ENCODE results near the gene ATP2B2.

Gene ATP2B2

DNA sequence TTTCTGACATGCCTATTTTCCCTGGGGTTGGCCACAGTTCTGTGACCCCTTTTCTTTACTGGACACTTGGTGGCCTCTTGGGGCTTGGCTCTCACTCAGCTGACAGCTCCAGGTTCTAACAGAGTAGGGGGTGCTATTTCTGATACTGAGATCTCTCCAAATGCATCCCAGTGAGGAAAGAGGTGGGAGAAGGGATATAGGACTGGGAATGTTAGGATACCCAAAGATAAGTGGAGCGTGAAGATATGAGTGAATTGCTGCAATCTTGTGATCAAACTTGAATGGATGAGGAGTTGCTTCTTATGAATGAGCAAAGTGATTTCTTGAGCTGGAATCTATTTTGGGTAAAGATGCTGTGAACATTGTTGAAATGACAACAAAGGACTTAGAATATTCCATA lies 74.6 kb downstream of the ATP2B2 start:
- Histone ChIP-seq H3K27me3 (ENCODE audit: control insufficient read depth in 3 of 3, insufficient read depth in 3 of 3, low read depth in 1 of 3, low read length in 3 of 3) (peaks cover 0 to 9% (median 0%) of the 10 kb centered on the region in 3 experiments), H3K4ac (ENCODE audit: low read length) (no peak overlapping the region), H2BK5ac (ENCODE audit: low read length) (no peak overlapping the region), H3K9ac (ENCODE audit: low read depth, low read length, poor library complexity) (no peak overlapping the region), H2BK12ac (ENCODE audit: low read length) (no peak overlapping the region), H3K18ac (ENCODE audit: low read length) (no peak overlapping the region), H2BK15ac (ENCODE audit: low read length) (no peak overlapping the region), H2AFZ (ENCODE audit: low read length) (no peak overlapping the region), H3K14ac (ENCODE audit: low read length) (no peak overlapping the region), H3K4me3 (ENCODE audit: low read length in 2 of 2) (no peak overlapping the region), H3K4me2 (ENCODE audit: insufficient read depth, low read length, poor library complexity, severe bottlenecking) (no peak overlapping the region), H4K91ac (ENCODE audit: low read depth, low read length, poor library complexity) (no peak overlapping the region), H3K36me3 (replicated peaks in 1 of 2; ENCODE audit: control insufficient read depth in 2 of 2, insufficient read depth in 2 of 2, low read length in 2 of 2) (no peaks in the 10 kb centered on the region), H4K8ac (ENCODE audit: low read depth, low read length) (no peak overlapping the region), H3K27ac (replicated peaks; ENCODE audit: low read length) (no peak overlapping the region), H2AK5ac (ENCODE audit: low read depth, low read length) (no peak overlapping the region), H2BK120ac (ENCODE audit: low read depth, low read length) (no peak overlapping the region), H3K9me3 (replicated peaks in 1 of 2; ENCODE audit: control insufficient read depth in 2 of 2, insufficient read depth in 1 of 2, low read depth in 1 of 2, low read length in 2 of 2) (no peaks in the 10 kb centered on the region), H3K23ac (ENCODE audit: low read depth, low read length, poor library complexity) (no peak overlapping the region), H3K4me1 (ENCODE audit: control insufficient read depth in 2 of 2, insufficient read depth in 1 of 2, low read depth in 1 of 2, low read length in 2 of 2) (peaks cover 0 to 3% of the 10 kb centered on the region in 2 donors), H3K79me1 (ENCODE audit: low read depth, low read length) (no peaks in the 10 kb centered on the region)
- no CpG with 5 or more reads among the region's 1 CpG for WGBS, 2 donors (ENCODE audit: extremely low coverage in 2 of 2, insufficient read length in 2 of 2, insufficient replicate concordance in 1 of 2)
- no peak for DNase-seq (ENCODE audit: low spot score)

- H3K18ac ChIP-seq (ENCODE audit: low read length): no peak overlapping the region
- peaks cover 0 to 3% of the 10 kb centered on the region in 2 donors for H3K4me1 ChIP-seq (ENCODE audit: control insufficient read depth in 2 of 2, insufficient read depth in 1 of 2, low read depth in 1 of 2, low read length in 2 of 2)
- H2BK5ac ChIP-seq (ENCODE audit: low read length): no peak overlapping the region
- H3K14ac ChIP-seq (ENCODE audit: low read length): no peak overlapping the region
- no peak overlapping the region for H2BK15ac ChIP-seq (ENCODE audit: low read length)
- no peak overlapping the region for H2AK5ac ChIP-seq (ENCODE audit: low read depth, low read length)
- H3K9ac ChIP-seq (ENCODE audit: low read depth, low read length, poor library complexity): no peak overlapping the region
- H3K79me1 ChIP-seq (ENCODE audit: low read depth, low read length): no peaks in the 10 kb centered on the region
- no peak overlapping the region for H4K8ac ChIP-seq (ENCODE audit: low read depth, low read length)
- H3K4me2 ChIP-seq (ENCODE audit: insufficient read depth, low read length, poor library complexity, severe bottlenecking): no peak overlapping the region
- no peak for DNase-seq (ENCODE audit: low spot score)
- H3K27ac ChIP-seq (replicated peaks; ENCODE audit: low read length): no peak overlapping the region
- H3K27me3 ChIP-seq (ENCODE audit: control insufficient read depth in 3 of 3, insufficient read depth in 3 of 3, low read depth in 1 of 3, low read length in 3 of 3): peaks cover 0 to 14% (median 0%) of the 10 kb centered on the region in 3 experiments
- no peak overlapping the region for H2BK120ac ChIP-seq (ENCODE audit: low read depth, low read length)
- no peak overlapping the region for H4K91ac ChIP-seq (ENCODE audit: low read depth, low read length, poor library complexity)
- no peak overlapping the region for H3K4me3 ChIP-seq (ENCODE audit: low read length in 2 of 2)
- H3K23ac ChIP-seq (ENCODE audit: low read depth, low read length, poor library complexity): no peak overlapping the region
- no peak overlapping the region for H2AFZ ChIP-seq (ENCODE audit: low read length)
- no peaks in the 10 kb centered on the region for H3K36me3 ChIP-seq (replicated peaks in 1 of 2; ENCODE audit: control insufficient read depth in 2 of 2, insufficient read depth in 2 of 2, low read length in 2 of 2)
- no peak overlapping the region for H2BK12ac ChIP-seq (ENCODE audit: low read length)
- H3K4ac ChIP-seq (ENCODE audit: low read length): no peak overlapping the region
- no CpG with 5 or more reads among the region's 12 CpGs for WGBS, 2 donors (ENCODE audit: extremely low coverage in 2 of 2, insufficient read length in 2 of 2, insufficient replicate concordance in 1 of 2)
- no peaks in the 10 kb centered on the region for H3K9me3 ChIP-seq (replicated peaks in 1 of 2; ENCODE audit: control insufficient read depth in 2 of 2, insufficient read depth in 1 of 2, low read depth in 1 of 2, low read length in 2 of 2)
Observed at GRCh38 chr3:10428406-10429091, 76.8 kb downstream of the ATP2B2 start.

DNA sequence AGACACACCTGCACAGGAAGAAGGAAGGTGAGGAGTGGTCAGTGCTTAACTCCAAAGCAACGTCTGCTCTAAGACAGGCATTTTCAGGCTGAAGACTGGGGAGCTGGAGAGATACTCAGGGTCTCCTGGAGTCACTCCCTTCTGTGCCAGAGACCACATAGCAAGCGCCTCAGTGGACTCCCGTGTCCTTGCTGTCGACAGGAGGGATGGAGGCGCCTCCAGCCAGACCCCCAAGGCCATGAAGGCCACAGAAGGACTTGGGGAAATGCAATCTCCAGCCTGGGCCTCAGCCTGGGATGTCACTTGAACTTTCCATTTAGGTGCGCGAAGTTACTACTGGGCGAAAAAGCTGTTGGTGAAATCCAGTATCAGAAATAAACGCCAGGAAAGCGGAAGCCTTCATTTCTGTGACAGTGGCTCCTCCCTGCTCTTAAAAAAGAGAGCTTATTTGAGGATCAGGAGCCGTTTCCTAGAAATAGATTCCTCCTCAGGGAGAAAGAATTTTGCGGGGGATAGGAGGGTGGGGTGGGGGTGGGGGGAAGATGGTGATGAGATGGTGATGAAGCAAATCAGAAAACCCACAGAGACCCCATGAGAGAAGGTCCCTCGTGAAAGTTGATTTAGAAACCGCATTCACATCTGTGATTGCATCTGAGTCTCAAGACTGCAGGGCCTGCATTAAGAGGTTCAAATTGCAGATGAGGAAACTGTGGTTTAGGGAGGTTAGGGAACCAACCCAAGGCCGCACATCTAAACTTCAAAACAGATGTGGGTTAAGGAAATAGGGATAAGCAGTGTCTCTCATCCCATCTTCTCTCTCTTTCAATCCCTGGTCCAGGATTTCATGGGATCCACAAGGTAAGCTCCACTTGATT lies 78.8 kb downstream of the ATP2B2 start:
- H2BK5ac ChIP-seq (ENCODE audit: low read length): no peak overlapping the region
- H3K4me1 ChIP-seq (ENCODE audit: control insufficient read depth in 2 of 2, insufficient read depth in 1 of 2, low read depth in 1 of 2, low read length in 2 of 2): peaks cover 0 to 3% of the 10 kb centered on the region in 2 donors
- H3K4ac ChIP-seq (ENCODE audit: low read length): no peak overlapping the region
- H2AFZ ChIP-seq (ENCODE audit: low read length): no peak overlapping the region
- no peak overlapping the region for H2BK15ac ChIP-seq (ENCODE audit: low read length)
- H3K36me3 ChIP-seq (replicated peaks in 1 of 2; ENCODE audit: control insufficient read depth in 2 of 2, insufficient read depth in 2 of 2, low read length in 2 of 2): no peaks in the 10 kb centered on the region
- H2BK12ac ChIP-seq (ENCODE audit: low read length): no peak overlapping the region
- no peak overlapping the region for H3K14ac ChIP-seq (ENCODE audit: low read length)
- no peak overlapping the region for H3K4me2 ChIP-seq (ENCODE audit: insufficient read depth, low read length, poor library complexity, severe bottlenecking)
- no peaks in the 10 kb centered on the region for H3K79me1 ChIP-seq (ENCODE audit: low read depth, low read length)
- H2BK120ac ChIP-seq (ENCODE audit: low read depth, low read length): no peak overlapping the region
- no peak overlapping the region for H3K9ac ChIP-seq (ENCODE audit: low read depth, low read length, poor library complexity)
- H4K8ac ChIP-seq (ENCODE audit: low read depth, low read length): no peak overlapping the region
- H3K27ac ChIP-seq (replicated peaks; ENCODE audit: low read length): no peak overlapping the region
- no peak overlapping the region for H3K18ac ChIP-seq (ENCODE audit: low read length)
- DNase-seq (ENCODE audit: low spot score): no peak
- no peak overlapping the region for H4K91ac ChIP-seq (ENCODE audit: low read depth, low read length, poor library complexity)
- no peak overlapping the region for H3K23ac ChIP-seq (ENCODE audit: low read depth, low read length, poor library complexity)
- no peak overlapping the region for H3K4me3 ChIP-seq (ENCODE audit: low read length in 2 of 2)
- WGBS, 2 donors (ENCODE audit: extremely low coverage in 2 of 2, insufficient read length in 2 of 2, insufficient replicate concordance in 1 of 2): no CpG with 5 or more reads among the region's 15 CpGs
- H3K27me3 ChIP-seq (ENCODE audit: control insufficient read depth in 3 of 3, insufficient read depth in 3 of 3, low read depth in 1 of 3, low read length in 3 of 3): peaks cover 0 to 20% (median 0%) of the 10 kb centered on the region in 3 experiments
- H2AK5ac ChIP-seq (ENCODE audit: low read depth, low read length): no peak overlapping the region
- H3K9me3 ChIP-seq (replicated peaks in 1 of 2; ENCODE audit: control insufficient read depth in 2 of 2, insufficient read depth in 1 of 2, low read depth in 1 of 2, low read length in 2 of 2): no peaks in the 10 kb centered on the region

DNA sequence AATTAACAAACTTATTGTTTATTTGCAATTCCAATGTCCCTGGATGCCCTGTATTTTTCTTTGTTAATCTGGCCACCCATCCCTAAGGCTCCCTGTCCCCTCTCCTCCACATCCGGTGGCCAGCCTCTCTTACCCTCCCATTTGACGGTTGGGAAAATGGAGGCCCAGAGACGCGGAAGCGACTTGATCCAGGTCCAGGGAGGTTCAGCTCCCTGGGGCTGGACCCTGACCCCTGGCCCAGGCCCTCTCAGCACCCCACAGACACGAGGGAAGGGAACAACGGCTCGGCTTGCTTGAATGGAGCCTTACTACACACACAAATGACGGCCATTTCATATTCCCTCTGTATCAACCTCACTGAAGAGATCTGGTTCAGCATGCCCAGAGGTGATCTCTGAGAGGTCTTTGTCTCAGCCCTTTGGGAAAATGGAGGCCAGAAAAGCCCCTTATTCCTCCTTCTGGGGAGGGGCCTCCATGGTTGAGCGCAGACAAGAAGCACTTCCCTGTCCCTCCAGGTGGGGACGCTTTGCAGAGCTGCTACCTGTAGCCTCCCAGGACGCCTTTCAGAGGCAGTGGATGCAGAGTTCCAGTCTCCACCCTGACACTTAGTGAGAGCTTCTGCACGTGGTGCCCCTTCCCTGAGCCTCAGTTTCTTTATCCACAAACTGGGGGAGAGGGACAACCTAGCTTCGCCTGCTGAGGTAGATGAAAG lies 82.1 kb downstream of the ATP2B2 start:
- Histone ChIP-seq H2BK5ac (ENCODE audit: low read length) (no peak overlapping the region), H2BK15ac (ENCODE audit: low read length) (no peak overlapping the region), H3K4ac (ENCODE audit: low read length) (no peak overlapping the region), H3K27ac (replicated peaks; ENCODE audit: low read length) (no peak overlapping the region), H3K4me2 (ENCODE audit: insufficient read depth, low read length, poor library complexity, severe bottlenecking) (no peak overlapping the region), H3K14ac (ENCODE audit: low read length) (no peak overlapping the region), H3K9me3 (replicated peaks in 1 of 2; ENCODE audit: control insufficient read depth in 2 of 2, insufficient read depth in 1 of 2, low read depth in 1 of 2, low read length in 2 of 2) (no peaks in the 10 kb centered on the region), H3K23ac (ENCODE audit: low read depth, low read length, poor library complexity) (no peak overlapping the region), H2AFZ (ENCODE audit: low read length) (no peak overlapping the region), H3K4me3 (ENCODE audit: low read length in 2 of 2) (no peak overlapping the region), H4K91ac (ENCODE audit: low read depth, low read length, poor library complexity) (no peak overlapping the region), H3K27me3 (ENCODE audit: control insufficient read depth in 3 of 3, insufficient read depth in 3 of 3, low read depth in 1 of 3, low read length in 3 of 3) (peaks cover 0 to 18% (median 0%) of the 10 kb centered on the region in 3 experiments), H2BK12ac (ENCODE audit: low read length) (no peak overlapping the region), H4K8ac (ENCODE audit: low read depth, low read length) (no peak overlapping the region), H3K4me1 (ENCODE audit: control insufficient read depth in 2 of 2, insufficient read depth in 1 of 2, low read depth in 1 of 2, low read length in 2 of 2) (no peaks in the 10 kb centered on the region), H3K79me1 (ENCODE audit: low read depth, low read length) (no peaks in the 10 kb centered on the region), H3K9ac (ENCODE audit: low read depth, low read length, poor library complexity) (no peak overlapping the region), H3K18ac (ENCODE audit: low read length) (no peak overlapping the region), H2AK5ac (ENCODE audit: low read depth, low read length) (no peak overlapping the region), H3K36me3 (replicated peaks in 1 of 2; ENCODE audit: control insufficient read depth in 2 of 2, insufficient read depth in 2 of 2, low read length in 2 of 2) (no peaks in the 10 kb centered on the region), H2BK120ac (ENCODE audit: low read depth, low read length) (no peak overlapping the region)
- no CpG with 5 or more reads among the region's 14 CpGs for WGBS, 2 donors (ENCODE audit: extremely low coverage in 2 of 2, insufficient read length in 2 of 2, insufficient replicate concordance in 1 of 2)
- no peak for DNase-seq (ENCODE audit: low spot score)
